GM12878 (cell line): ENCODE data around the gene OR2AP1. TPM values are rescaled to one million over a fixed set of nuclear protein-coding genes. Genes with fewer than 3 reads are reported as not detected.

Experiments
- ATF2 ChIP-seq: IDR thresholded peaks from 2 replicates; pipeline ENCODE4 v1.6.1; 2012; ENCODE audit warnings: low read length, inconsistent platforms
- BCL3 ChIP-seq: IDR thresholded peaks from 2 replicates; pipeline ENCODE4 v1.6.1; 2011; ENCODE audit warnings: borderline replicate concordance, low read depth, mild to moderate bottlenecking, moderate library complexity, low read length; ENCODE audit not compliant: insufficient read depth, poor library complexity, severe bottlenecking
- CBFB ChIP-seq: IDR thresholded peaks from 2 replicates; pipeline ENCODE4 v1.6.1; 2016; ENCODE audit warnings: antibody characterized with exemption, low read depth
- CEBPB ChIP-seq, 2 experiments: fragments of 150-350 bp in 1 of 2; IDR thresholded peaks; 2 replicates each; pipeline ENCODE4 v1.6.1; 2012 to 2014; ENCODE audit warnings: low read depth in 2 of 2, low read length in 2 of 2, borderline replicate concordance in 1 of 2, inconsistent platforms in 1 of 2
- CHD1 ChIP-seq: IDR thresholded peaks from 2 replicates; pipeline ENCODE4 v1.6.1; 2012; ENCODE audit warnings: low read depth, low read length, improper control_type of control experiment
- DPF2 ChIP-seq: fragments of 450-650 bp; IDR thresholded peaks from 2 replicates; pipeline ENCODE4 v1.6.1; 2017; ENCODE audit warnings: mild to moderate bottlenecking
- EZH2 ChIP-seq: IDR thresholded peaks from 2 replicates; pipeline ENCODE4 v1.6.1; 2012; ENCODE audit warnings: low read depth, mild to moderate bottlenecking, control low read depth, inconsistent platforms, low read length, borderline replicate concordance; ENCODE audit not compliant: control insufficient read depth
- HDAC6 ChIP-seq: fragments of 200-600 bp; sonication (generic); IDR thresholded peaks from one replicate; pipeline ENCODE4 v1.8.0; 2017; ENCODE audit warnings: antibody characterized with exemption; ENCODE audit not compliant: unreplicated experiment
- IKZF1 ChIP-seq: fragments of 450-650 bp; conservative IDR thresholded peaks from 2 replicates; pipeline ENCODE4 v1.6.1; 2017; ENCODE audit warnings: antibody characterized with exemption, mild to moderate bottlenecking
- IRF4 ChIP-seq: IDR thresholded peaks from 2 replicates; pipeline ENCODE4 v1.6.1; 2011; ENCODE audit warnings: low read depth, low read length
- MTA3 ChIP-seq: IDR thresholded peaks from 2 replicates; pipeline ENCODE4 v1.6.1; 2012; ENCODE audit warnings: low read length, inconsistent platforms, borderline replicate concordance
- NFXL1 ChIP-seq: fragments of 450-650 bp; IDR thresholded peaks from 2 replicates; pipeline ENCODE4 v1.6.1; 2017; ENCODE audit warnings: antibody characterized with exemption, mild to moderate bottlenecking, borderline replicate concordance
- POLR2AphosphoS5 ChIP-seq: IDR thresholded peaks from 2 replicates; pipeline ENCODE4 v1.6.1; 2011; ENCODE audit warnings: mild to moderate bottlenecking, low read length, inconsistent platforms
- RELA ChIP-seq: fragments of 450-650 bp; IDR thresholded peaks from 2 replicates; pipeline ENCODE4 v1.8.0; 2014; ENCODE audit warnings: borderline replicate concordance; ENCODE audit not compliant: partially characterized antibody
- SMAD1 ChIP-seq: fragments of 450-650 bp; IDR thresholded peaks from 2 replicates; pipeline ENCODE4 v1.6.1; 2018; ENCODE audit warnings: mild to moderate bottlenecking, low read depth; ENCODE audit not compliant: partially characterized antibody
- SP1 ChIP-seq: IDR thresholded peaks from one replicate; pipeline ENCODE4 v1.6.1; 2011; ENCODE audit warnings: low read depth, low read length
- ZNF687 ChIP-seq: fragments of 450-650 bp; IDR thresholded peaks from 2 replicates; pipeline ENCODE4 v1.6.1; 2017; ENCODE audit warnings: mild to moderate bottlenecking, moderate library complexity
- ZSCAN29 ChIP-seq: fragments of 450-650 bp; IDR thresholded peaks from 2 replicates; pipeline ENCODE4 v1.6.1; 2017; ENCODE audit warnings: mild to moderate bottlenecking, moderate library complexity
- polyA plus RNA-seq, 11 experiments: library from polyadenylated mRNA; depleted of rRNA in 4 of 11; unstranded in 6 of 11; stranded (reverse) in 5 of 11; fragments of >200 nt; fragmentation: Nextera tagmentation in 4 of 11; fragmentation: Illumina TruSeq in 1 of 11; extraction: Ambion mirVana in 4 of 11; extraction: Trizol in 1 of 11; gene quantifications; 1 replicate in 1 of 11; 2 replicates in 10 of 11; pipeline versions ENCODE4 v1.2.1 to v1.2.3, GENCODE V29; 2011 to 2016; ENCODE audit warnings: inconsistent platforms in 2 of 11, missing spikeins in 2 of 11, low read depth in 1 of 11
- total RNA-seq, 4 experiments: library from RNA; depleted of rRNA in 3 of 4; stranded (reverse); fragments of >200 nt in 3 of 4; fragmentation: Illumina TruSeq in 1 of 4; extraction: Trizol in 1 of 4; gene quantifications; 2 replicates each; pipeline versions ENCODE4 v1.2.1 to v1.2.3, GENCODE V29; 2013 to 2021
- TF ChIP-seq, protein P1 (sequence below): fragments of 450-650 bp; conservative IDR thresholded peaks from 2 replicates; pipeline ENCODE4 v1.6.1; 2017; ENCODE audit warnings: mild to moderate bottlenecking, moderate library complexity

The OR2AP1 gene
- total and polyA plus RNA-seq, 10 of the 15 experiments (the other 5 are each of a cell fraction or from before 2014, with no cell fraction given), result not detected

GRCh38 chr12:55624056-55624455 is 51.8 kb downstream of the OR2AP1 start (continued):
- TF ChIP-seq, protein P1, sequence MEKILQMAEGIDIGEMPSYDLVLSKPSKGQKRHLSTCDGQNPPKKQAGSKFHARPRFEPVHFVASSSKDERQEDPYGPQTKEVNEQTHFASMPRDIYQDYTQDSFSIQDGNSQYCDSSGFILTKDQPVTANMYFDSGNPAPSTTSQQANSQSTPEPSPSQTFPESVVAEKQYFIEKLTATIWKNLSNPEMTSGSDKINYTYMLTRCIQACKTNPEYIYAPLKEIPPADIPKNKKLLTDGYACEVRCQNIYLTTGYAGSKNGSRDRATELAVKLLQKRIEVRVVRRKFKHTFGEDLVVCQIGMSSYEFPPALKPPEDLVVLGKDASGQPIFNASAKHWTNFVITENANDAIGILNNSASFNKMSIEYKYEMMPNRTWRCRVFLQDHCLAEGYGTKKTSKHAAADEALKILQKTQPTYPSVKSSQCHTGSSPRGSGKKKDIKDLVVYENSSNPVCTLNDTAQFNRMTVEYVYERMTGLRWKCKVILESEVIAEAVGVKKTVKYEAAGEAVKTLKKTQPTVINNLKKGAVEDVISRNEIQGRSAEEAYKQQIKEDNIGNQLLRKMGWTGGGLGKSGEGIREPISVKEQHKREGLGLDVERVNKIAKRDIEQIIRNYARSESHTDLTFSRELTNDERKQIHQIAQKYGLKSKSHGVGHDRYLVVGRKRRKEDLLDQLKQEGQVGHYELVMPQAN, result no peak
- TF ChIP-seq CBFB, result peak; percentile 82; the same call in 1 of the 2 replicates
- TF ChIP-seq MTA3, result peak; percentile 89
- peak; percentile 97 for TF ChIP-seq BCL3
- TF ChIP-seq IKZF1, result peak; percentile 70
- TF ChIP-seq ZNF687, result no peak
- TF ChIP-seq SMAD1, result no peak
- TF ChIP-seq CEBPB (IDR thresholded peaks at IDR 0.05; ENCODE audit: borderline replicate concordance in 1 of 2, low read depth in 2 of 2, low read length in 2 of 2), result peak in 1 of 2 experiments; percentile 67; a peak in 1 of 4 replicates
- no peak for TF ChIP-seq NFXL1
- no peak for TF ChIP-seq EZH2
- peak; percentile 83 for TF ChIP-seq IRF4
- TF ChIP-seq RELA, result peak; percentile 92
- TF ChIP-seq ZSCAN29, result no peak
- no peak for TF ChIP-seq CHD1
- TF ChIP-seq ATF2, result peak; percentile 96
- peak; percentile 92 for TF ChIP-seq DPF2
- TF ChIP-seq POLR2AphosphoS5, result no peak
- no peak for TF ChIP-seq HDAC6
- TF ChIP-seq SP1, result no peak
